Activated B cell treated with CpG ODN at 0.5 μM for 24 hours (primary cell): ENCODE data around the gene EFCAB9. TPM values are rescaled to one million over a fixed set of nuclear protein-coding genes. Genes with fewer than 3 reads are reported as not detected.
A peak's percentile ranks its signal among the peaks of the same experiment; 100 is the strongest.

Source experiments
- ATAC-seq: fragments of 200-7000 bp; cut with Tn5 transposase; one replicate; pipeline ENCODE4 v1.10.0; 2021; ENCODE audit warnings: low read depth, mild to moderate bottlenecking, moderate library complexity
- CTCF ChIA-PET: fragments of 350-600 bp; sonication (Branson Sonifier 250); formaldehyde crosslinking; loops from one replicate; lab custom pipeline; 2021; ENCODE audit warnings: antibody characterized with exemption; lab: Charles Lee
- POLR2A ChIA-PET: fragments of 350-600 bp; sonication (Branson Sonifier 250); formaldehyde crosslinking; loops from one replicate; lab custom pipeline; 2021; ENCODE audit warnings: antibody characterized with exemption; lab: Charles Lee
- DNase-seq: peaks from one replicate; pipeline ENCODE4 v3.0.0; 2022
- H3K27ac Mint-ChIP-seq: one replicate; pipeline ENCODE4 v1.8.0; 2020; ENCODE audit warnings: mixed read lengths
- H3K27me3 Mint-ChIP-seq: one replicate; pipeline ENCODE4 v1.8.0; 2021; ENCODE audit warnings: mixed read lengths
- H3K36me3 Mint-ChIP-seq: one replicate; pipeline ENCODE4 v1.8.0; 2021; ENCODE audit warnings: low read depth, mixed read lengths
- H3K4me1 Mint-ChIP-seq: one replicate; pipeline ENCODE4 v1.8.0; 2021; ENCODE audit warnings: mixed read lengths
- H3K4me3 Mint-ChIP-seq: one replicate; pipeline ENCODE4 v1.8.0; 2020; ENCODE audit warnings: mild to moderate bottlenecking, mixed read lengths
- H3K9me3 Mint-ChIP-seq: one replicate; pipeline ENCODE4 v1.8.0; 2020; ENCODE audit warnings: mixed read lengths
- CTCF ChIP-seq: fragments of 200-600 bp; IDR thresholded peaks from one replicate; pipeline ENCODE4 v1.8.0; 2022; ENCODE audit warnings: antibody characterized with exemption, mild to moderate bottlenecking
- intact Hi-C: fragments of 100-400 bp; cut with micrococcal nuclease; formaldehyde crosslinking; loops from one replicate; pipeline ENCODE4 v1.15.1; 2024
- total RNA-seq: library from RNA; stranded (reverse); gene quantifications from 2 replicates; pipeline ENCODE4 v1.2.3, GENCODE V29; 2022

Gene EFCAB9
- total RNA-seq: not detected in 2 replicates

GRCh38 chr5:172193872-172194271 is at the start of gene EFCAB9:
Gene EFCAB9, plus strand, starts transcription at chr5:172194172. Its CDS starts 1 bp downstream, at chr5:172194173.
- H3K27me3 Mint-ChIP-seq: peaks cover under 1% of the 10 kb centered on the region
- intact Hi-C loops: no loop called here
- ATAC-seq: no peak
- ChIA-PET POLR2A (no interaction called here), CTCF (interaction anchor here (1.2 kb wide), 1 partner anchor 282 kb away, joined by 3 read pairs; no protein-coding TSS in a partner anchor)
- TF ChIP-seq CTCF: no peak
- no peaks in the 10 kb centered on the region for H3K36me3 Mint-ChIP-seq
- no peak within 1 kb of the TSS for H3K27ac Mint-ChIP-seq
- no peaks in the 10 kb centered on the region for H3K9me3 Mint-ChIP-seq
- no peak within 1 kb of the TSS for H3K4me3 Mint-ChIP-seq
- no peak for DNase-seq
- peaks cover 3% of the 10 kb centered on the region for H3K4me1 Mint-ChIP-seq

DNA sequence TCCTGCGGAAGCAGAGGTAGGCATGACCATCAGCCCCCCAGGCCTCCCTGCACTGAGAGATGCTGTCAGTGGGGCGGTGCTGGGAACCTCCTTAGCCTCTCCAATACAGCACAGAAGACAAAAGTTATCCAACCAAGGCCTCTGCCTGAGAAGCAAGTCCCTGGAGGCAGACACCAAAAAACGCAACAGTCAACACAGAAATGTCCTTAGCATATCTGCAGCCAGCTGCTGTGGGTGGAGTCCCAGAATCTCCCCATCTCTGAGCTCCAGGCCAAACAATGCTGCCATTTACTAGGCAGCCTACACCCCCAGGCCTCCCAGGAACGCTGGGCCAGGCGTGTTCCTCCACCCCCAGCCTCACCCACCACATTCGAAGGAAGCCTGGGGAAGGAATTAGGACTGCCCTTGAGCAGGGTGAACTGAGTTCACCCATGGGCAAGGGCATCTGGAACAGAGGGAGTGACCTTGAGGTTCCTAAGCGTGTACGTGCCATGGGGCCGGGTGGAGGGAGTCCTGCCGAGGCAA is 49.6 kb upstream of the EFCAB9 start:
- intact Hi-C loops: loop anchor here (1.0 to 2.0 kb wide), 4 partner anchors 9 to 44 kb away; partner anchors contain the start of gene STK10
- peak; percentile 92 for ATAC-seq
- DNase-seq: no peak
- ChIA-PET POLR2A (interaction anchor here (0.5 to 1.6 kb wide), 8 partner anchors 8 to 44 kb away, joined by 3 to 10 read pairs (median 5); partner anchors contain the start of gene STK10), CTCF (interaction anchor here (1.3 kb wide), 1 partner anchor 44 kb away, joined by 3 read pairs; the partner anchor contains the start of gene STK10)
- Mint-ChIP-seq H3K9me3 (no peaks in the 10 kb centered on the region), H3K4me3 (peak overlapping the region; percentile 7), H3K4me1 (peaks cover 73% of the 10 kb centered on the region), H3K27ac (peak overlapping the region; percentile 85), H3K36me3 (peaks cover 62% of the 10 kb centered on the region), H3K27me3 (no peaks in the 10 kb centered on the region)
- no peak for TF ChIP-seq CTCF

GRCh38 chr5:172144931-172145869 is 48.8 kb upstream of the EFCAB9 start:
- no peak for TF ChIP-seq CTCF
- Mint-ChIP-seq H3K36me3 (peaks cover 60% of the 10 kb centered on the region), H3K27ac (peak overlapping the region; percentile 85), H3K4me3 (no peak overlapping the region), H3K4me1 (peaks cover 68% of the 10 kb centered on the region), H3K9me3 (no peaks in the 10 kb centered on the region), H3K27me3 (no peaks in the 10 kb centered on the region)
- ChIA-PET POLR2A (interaction anchor here (0.6 to 1.6 kb wide), 6 partner anchors 8 to 43 kb away, joined by 3 to 10 read pairs (median 4); partner anchors contain the start of gene STK10), CTCF (interaction anchor here (1.3 kb wide), 1 partner anchor 43 kb away, joined by 3 read pairs; the partner anchor contains the start of gene STK10)
- DNase-seq: no peak
- intact Hi-C loops: loop anchor here (1.0 to 2.0 kb wide), 4 partner anchors 8 to 43 kb away; partner anchors contain the start of gene STK10
- no peak for ATAC-seq

GRCh38 chr5:172145870-172146747 is 47.9 kb upstream of the EFCAB9 start:
- no peak for DNase-seq
- no peaks in the 10 kb centered on the region for H3K9me3 Mint-ChIP-seq
- peaks cover 69% of the 10 kb centered on the region for H3K4me1 Mint-ChIP-seq
- H3K27me3 Mint-ChIP-seq: no peaks in the 10 kb centered on the region
- no peak overlapping the region for H3K4me3 Mint-ChIP-seq
- peak overlapping the region; percentile 31 for H3K27ac Mint-ChIP-seq
- ChIA-PET CTCF (no interaction called here), POLR2A (interaction anchor here (1.1 kb wide), 1 partner anchor 10 kb away, joined by 3 read pairs; no protein-coding TSS in a partner anchor)
- intact Hi-C loops: loop anchor here (2.0 kb wide), 1 partner anchor 13 kb away; no protein-coding TSS in a partner anchor
- no peak for ATAC-seq
- H3K36me3 Mint-ChIP-seq: peaks cover 61% of the 10 kb centered on the region
- TF ChIP-seq CTCF: no peak
